ENCODE results near the gene LYRM4. TPM values are rescaled to one million over a fixed set of nuclear protein-coding genes. Genes with fewer than 3 reads are reported as not detected.

Gene LYRM4
- total RNA-seq, 1 experiment from 2014 or later = 16.5 TPM

DNA sequence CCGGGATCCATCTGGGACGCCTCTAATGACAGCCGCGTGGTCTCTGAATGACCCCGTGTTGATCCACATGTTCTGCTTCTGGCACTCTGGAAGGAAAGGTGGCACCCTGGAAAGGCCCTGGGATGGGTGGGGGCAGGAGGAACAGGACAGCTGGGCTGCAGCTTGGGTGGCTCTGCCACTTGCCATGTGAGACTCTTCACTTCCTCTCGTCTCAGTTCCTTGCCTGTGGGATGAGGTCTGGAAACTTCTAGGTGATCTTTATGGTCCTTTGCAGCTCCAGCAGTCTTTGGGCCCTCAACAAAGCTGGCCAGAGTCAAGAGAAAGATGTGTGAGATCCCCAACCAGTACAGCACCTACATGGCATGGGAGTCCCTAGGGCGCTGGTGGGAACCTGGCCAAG, 149.1 kb downstream of the LYRM4 start:
- no peak for DNase-seq
- no TSS peak for BruUV-seq (replicated peaks)

DNA sequence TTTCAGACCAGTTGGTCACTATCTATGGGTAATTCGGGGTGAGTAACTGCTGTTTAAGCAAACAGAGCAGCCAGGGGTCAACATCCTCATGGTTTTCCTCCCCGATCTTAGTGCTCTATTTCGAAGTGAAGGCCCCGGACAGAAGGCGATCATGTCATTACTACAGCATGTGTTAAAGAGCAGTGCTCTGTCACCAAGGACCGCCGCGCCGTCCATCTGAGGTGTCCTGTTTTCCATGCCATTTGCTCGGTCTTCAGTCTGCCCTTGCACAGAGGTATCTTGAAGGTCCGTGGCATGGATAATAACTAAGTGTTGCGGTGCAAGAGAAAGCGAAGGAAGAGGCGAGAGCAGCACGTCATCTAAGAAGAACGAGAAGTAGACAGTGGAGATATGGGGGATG, 150.5 kb downstream of the LYRM4 start:
- BruUV-seq (replicated peaks) = no TSS peak
- Mint-ChIP-seq H3K36me3 (ENCODE audit: insufficient read depth, unreplicated experiment) (no peaks in the 10 kb centered on the region), H3K4me3 (ENCODE audit: low read depth, unreplicated experiment) (no peak overlapping the region), H3K4me1 (ENCODE audit: low read depth, unreplicated experiment) (no peaks in the 10 kb centered on the region), H3K9me3 (ENCODE audit: low read depth, unreplicated experiment) (no peaks in the 10 kb centered on the region), H3K27ac (ENCODE audit: unreplicated experiment) (no peak overlapping the region), H3K27me3 (ENCODE audit: unreplicated experiment) (no peaks in the 10 kb centered on the region)
- TF ChIP-seq, protein P1, sequence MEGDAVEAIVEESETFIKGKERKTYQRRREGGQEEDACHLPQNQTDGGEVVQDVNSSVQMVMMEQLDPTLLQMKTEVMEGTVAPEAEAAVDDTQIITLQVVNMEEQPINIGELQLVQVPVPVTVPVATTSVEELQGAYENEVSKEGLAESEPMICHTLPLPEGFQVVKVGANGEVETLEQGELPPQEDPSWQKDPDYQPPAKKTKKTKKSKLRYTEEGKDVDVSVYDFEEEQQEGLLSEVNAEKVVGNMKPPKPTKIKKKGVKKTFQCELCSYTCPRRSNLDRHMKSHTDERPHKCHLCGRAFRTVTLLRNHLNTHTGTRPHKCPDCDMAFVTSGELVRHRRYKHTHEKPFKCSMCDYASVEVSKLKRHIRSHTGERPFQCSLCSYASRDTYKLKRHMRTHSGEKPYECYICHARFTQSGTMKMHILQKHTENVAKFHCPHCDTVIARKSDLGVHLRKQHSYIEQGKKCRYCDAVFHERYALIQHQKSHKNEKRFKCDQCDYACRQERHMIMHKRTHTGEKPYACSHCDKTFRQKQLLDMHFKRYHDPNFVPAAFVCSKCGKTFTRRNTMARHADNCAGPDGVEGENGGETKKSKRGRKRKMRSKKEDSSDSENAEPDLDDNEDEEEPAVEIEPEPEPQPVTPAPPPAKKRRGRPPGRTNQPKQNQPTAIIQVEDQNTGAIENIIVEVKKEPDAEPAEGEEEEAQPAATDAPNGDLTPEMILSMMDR (IDR thresholded peaks at IDR 0.05; ENCODE audit: unreplicated experiment) = no peak
- intact Hi-C loops (cut with micrococcal nuclease; ENCODE audit: unreplicated experiment) = no loop called here
- DNase-seq = no peak
- CTCF ChIA-PET = no interaction called here

More for the DNA sequence above, 149.1 kb downstream of the LYRM4 start:
- Mint-ChIP-seq H3K36me3 (ENCODE audit: insufficient read depth, unreplicated experiment) (no peaks in the 10 kb centered on the region), H3K4me1 (ENCODE audit: low read depth, unreplicated experiment) (no peaks in the 10 kb centered on the region), H3K9me3 (ENCODE audit: low read depth, unreplicated experiment) (no peaks in the 10 kb centered on the region), H3K27ac (ENCODE audit: unreplicated experiment) (no peak overlapping the region), H3K4me3 (ENCODE audit: low read depth, unreplicated experiment) (no peak overlapping the region), H3K27me3 (ENCODE audit: unreplicated experiment) (no peaks in the 10 kb centered on the region)
- intact Hi-C loops (cut with micrococcal nuclease; ENCODE audit: unreplicated experiment) = no loop called here
- TF ChIP-seq, protein P1 (IDR thresholded peaks at IDR 0.05; ENCODE audit: unreplicated experiment) = no peak
- CTCF ChIA-PET = no interaction called here

DNA sequence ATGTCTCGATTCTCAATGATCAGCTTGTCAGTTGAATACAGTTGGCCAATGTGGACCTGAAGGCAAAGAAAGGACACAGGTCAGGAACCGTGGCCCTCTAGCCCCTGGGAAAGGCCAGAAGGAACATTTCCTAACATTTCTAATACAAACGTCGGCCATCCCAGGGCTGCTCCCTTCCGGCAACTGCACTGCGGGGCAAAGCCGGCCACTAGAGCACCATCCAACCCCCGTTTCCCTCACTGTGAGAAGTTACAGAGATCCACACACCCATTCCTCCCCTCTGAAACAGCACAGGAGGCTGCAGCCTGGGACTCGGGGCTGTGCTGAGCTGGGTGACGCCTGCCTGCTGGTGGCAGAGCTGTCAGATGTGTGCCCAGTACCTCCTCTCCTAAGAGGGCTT, 151.3 kb downstream of the LYRM4 start:
- BruUV-seq (replicated peaks) = no TSS peak
- Mint-ChIP-seq H3K4me1 (ENCODE audit: low read depth, unreplicated experiment) (no peaks in the 10 kb centered on the region), H3K27me3 (ENCODE audit: unreplicated experiment) (no peaks in the 10 kb centered on the region), H3K4me3 (ENCODE audit: low read depth, unreplicated experiment) (no peak overlapping the region), H3K9me3 (ENCODE audit: low read depth, unreplicated experiment) (no peaks in the 10 kb centered on the region), H3K36me3 (ENCODE audit: insufficient read depth, unreplicated experiment) (no peaks in the 10 kb centered on the region), H3K27ac (ENCODE audit: unreplicated experiment) (no peak overlapping the region)
- TF ChIP-seq, protein P1 (IDR thresholded peaks at IDR 0.05; ENCODE audit: unreplicated experiment) = no peak
- intact Hi-C loops (cut with micrococcal nuclease; ENCODE audit: unreplicated experiment) = no loop called here
- DNase-seq = no peak
- CTCF ChIA-PET = no interaction called here

GRCh38 chr6:5108536-5109150, 152.1 kb downstream of the LYRM4 start:
- no peaks in the 10 kb centered on the region for H3K27me3 Mint-ChIP-seq (ENCODE audit: unreplicated experiment)
- H3K4me3 Mint-ChIP-seq (ENCODE audit: low read depth, unreplicated experiment) = no peak overlapping the region
- TF ChIP-seq, protein P1 (IDR thresholded peaks at IDR 0.05; ENCODE audit: unreplicated experiment) = no peak
- no TSS peak for BruUV-seq (replicated peaks)
- H3K9me3 Mint-ChIP-seq (ENCODE audit: low read depth, unreplicated experiment) = no peaks in the 10 kb centered on the region
- CTCF ChIA-PET = no interaction called here
- H3K36me3 Mint-ChIP-seq (ENCODE audit: insufficient read depth, unreplicated experiment) = no peaks in the 10 kb centered on the region
- no peak for DNase-seq
- H3K4me1 Mint-ChIP-seq (ENCODE audit: low read depth, unreplicated experiment) = no peaks in the 10 kb centered on the region
- H3K27ac Mint-ChIP-seq (ENCODE audit: unreplicated experiment) = no peak overlapping the region
- intact Hi-C loops (cut with micrococcal nuclease; ENCODE audit: unreplicated experiment) = no loop called here

All from Calu3 (cell line).